GM19240 (cell line): ENCODE measurements around the gene CUX1.
"Not testable (repeated sequence)": the region's sequence is repeated elsewhere in the genome, so short reads cannot be mapped to it uniquely, and the experiment has no call there.

Source experiments
- DNase-seq: peaks from one replicate; pipeline ENCODE4 v3.0.0; 2011; ENCODE audit warnings: low spot score; ENCODE audit not compliant: insufficient read length

Gene CUX1

DNA sequence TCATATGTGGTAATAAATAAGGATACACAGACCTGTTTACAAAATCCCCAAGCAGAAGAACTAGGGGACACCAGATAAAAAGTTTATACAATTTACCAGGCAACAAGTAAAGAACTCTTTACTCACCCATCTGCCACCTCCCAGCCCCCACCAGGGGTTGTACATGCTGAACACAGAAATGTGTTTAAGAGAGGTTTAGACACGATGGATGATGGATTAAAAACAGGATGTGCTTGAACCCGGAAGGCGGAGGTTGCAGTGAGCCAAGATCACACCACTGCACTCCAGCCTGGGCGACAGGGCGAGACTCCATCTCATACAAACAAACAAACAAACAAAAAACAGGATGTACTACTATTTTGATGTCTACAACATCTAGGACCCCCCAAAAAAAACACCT lies 511.4 kb downstream of the CUX1 start:
- not testable (repeated sequence) for DNase-seq

DNA sequence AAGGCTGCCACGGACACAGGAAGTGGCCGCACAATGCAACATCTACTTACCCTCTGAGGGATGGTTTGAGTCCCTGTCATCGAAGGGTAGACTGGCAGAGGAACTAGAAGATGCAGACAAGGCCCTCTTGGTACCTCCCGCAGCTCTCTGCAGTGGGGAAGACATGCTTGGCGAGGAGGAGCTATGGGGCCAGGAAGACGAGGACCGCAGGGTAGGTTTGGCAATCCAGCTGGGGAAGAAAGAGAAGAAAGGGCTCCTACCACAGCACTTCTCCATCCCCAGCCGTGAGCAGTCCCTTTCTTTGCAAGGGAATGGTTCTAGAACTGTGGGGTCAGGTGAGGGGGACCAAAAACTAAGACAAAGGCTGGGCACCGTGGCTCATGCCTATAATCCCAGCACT lies 511.9 kb downstream of the CUX1 start:
- DNase-seq = not testable (repeated sequence)

GRCh38 chr7:102330666-102331460 lies 513.4 kb downstream of the CUX1 start:
- DNase-seq = not testable (repeated sequence)
